HG03064 (cell line): ENCODE data around the gene FRZB.
"Not testable (repeated sequence)": the region's sequence is repeated elsewhere in the genome, so short reads cannot be mapped to it uniquely, and the experiment has no call there.

Experiments used
- ATAC-seq: cut with Tn5 transposase; IDR thresholded peaks from one replicate; pipeline ENCODE4 v1.9.1; 2021; ENCODE audit warnings: low read depth; ENCODE audit not compliant: unreplicated experiment

The FRZB gene

GRCh38 chr2:182890773-182891378 lies 24.4 kb upstream of the FRZB start:
- no peak for ATAC-seq

GRCh38 chr2:182890305-182890704 lies 23.9 kb upstream of the FRZB start:
- no peak for ATAC-seq

- no peak for ATAC-seq
These were observed 21.4 kb upstream of the FRZB start for GRCh38 chr2:182887753-182888415.

GRCh38 chr2:182887093-182887492 lies 20.7 kb upstream of the FRZB start:
- ATAC-seq: no peak

GRCh38 chr2:182885771-182886170 lies 19.3 kb upstream of the FRZB start:
- ATAC-seq: no peak

GRCh38 chr2:182883451-182883850 lies 17.0 kb upstream of the FRZB start:
- ATAC-seq: no peak

- not testable (repeated sequence) for ATAC-seq
These were observed 13.7 kb upstream of the FRZB start for GRCh38 chr2:182880100-182880499.

- ATAC-seq: not testable (repeated sequence)
These were observed 10.2 kb upstream of the FRZB start for GRCh38 chr2:182876653-182877052.

- ATAC-seq: no peak
These were observed 3.8 kb upstream of the FRZB start for GRCh38 chr2:182870227-182870626.

- no peak for ATAC-seq
These were observed 1.8 kb upstream of the FRZB start for GRCh38 chr2:182868054-182868796.

- ATAC-seq: no peak
These were observed 1.1 kb upstream of the FRZB start for GRCh38 chr2:182867426-182868053.

GRCh38 chr2:182866095-182866460 lies 359 bp downstream of the FRZB start:
- no peak for ATAC-seq

- ATAC-seq: no peak
These were observed 1.4 kb downstream of the FRZB start for GRCh38 chr2:182864949-182865570.

GRCh38 chr2:182863642-182864041 lies 2.8 kb downstream of the FRZB start:
- no peak for ATAC-seq

- no peak for ATAC-seq
These were observed 4.3 kb downstream of the FRZB start for GRCh38 chr2:182862091-182862490.

GRCh38 chr2:182860858-182861257 lies 5.6 kb downstream of the FRZB start:
- ATAC-seq: no peak

- ATAC-seq: no peak
These were observed 7.8 kb downstream of the FRZB start for GRCh38 chr2:182858671-182859070.

GRCh38 chr2:182855376-182855775 lies 11.1 kb downstream of the FRZB start:
- no peak for ATAC-seq

GRCh38 chr2:182854375-182855105 lies 11.9 kb downstream of the FRZB start:
- ATAC-seq: no peak

GRCh38 chr2:182852801-182853200 lies 13.6 kb downstream of the FRZB start:
- ATAC-seq: no peak
